ENCODE data around the gene CDC37. TPM values are rescaled to one million over a fixed set of nuclear protein-coding genes. Genes with fewer than 3 reads are reported as not detected.

The CDC37 gene
- total RNA-seq, 1 donor from 2014 or later = 154 TPM

DNA sequence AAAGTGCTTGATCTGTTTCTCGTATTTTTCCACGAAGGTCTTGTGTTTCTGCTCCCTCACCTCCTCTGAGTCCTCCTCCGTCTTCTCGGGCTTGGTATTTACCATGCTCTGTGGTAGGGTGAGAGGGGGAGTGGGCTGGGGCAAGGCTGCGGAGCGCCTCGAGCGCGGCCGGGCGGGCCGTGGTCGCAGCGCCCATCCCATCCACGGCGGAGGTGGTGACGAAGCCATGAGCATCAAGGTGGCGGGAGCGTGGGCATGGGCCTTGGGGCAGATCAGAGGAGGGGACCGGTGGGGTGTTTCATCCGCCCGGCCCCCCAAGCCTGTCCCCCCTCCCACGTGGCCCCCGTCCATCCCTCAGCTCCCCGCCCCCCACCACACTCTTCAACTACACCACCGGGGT lies 7.9 kb downstream of the CDC37 start:
- intact Hi-C loops (cut with DNase I) = no loop called here
- DNase-seq (no peak), ATAC-seq (no peak)
- no peak overlapping the region for H3K27ac ChIP-seq
- peaks cover 11% of the 10 kb centered on the region for H3K4me1 ChIP-seq
- H3K9me3 ChIP-seq = no peaks in the 10 kb centered on the region
- H3K4me3 ChIP-seq = no peak overlapping the region
- peaks cover 80% of the 10 kb centered on the region for H3K36me3 ChIP-seq
- TF ChIP-seq, protein P1, sequence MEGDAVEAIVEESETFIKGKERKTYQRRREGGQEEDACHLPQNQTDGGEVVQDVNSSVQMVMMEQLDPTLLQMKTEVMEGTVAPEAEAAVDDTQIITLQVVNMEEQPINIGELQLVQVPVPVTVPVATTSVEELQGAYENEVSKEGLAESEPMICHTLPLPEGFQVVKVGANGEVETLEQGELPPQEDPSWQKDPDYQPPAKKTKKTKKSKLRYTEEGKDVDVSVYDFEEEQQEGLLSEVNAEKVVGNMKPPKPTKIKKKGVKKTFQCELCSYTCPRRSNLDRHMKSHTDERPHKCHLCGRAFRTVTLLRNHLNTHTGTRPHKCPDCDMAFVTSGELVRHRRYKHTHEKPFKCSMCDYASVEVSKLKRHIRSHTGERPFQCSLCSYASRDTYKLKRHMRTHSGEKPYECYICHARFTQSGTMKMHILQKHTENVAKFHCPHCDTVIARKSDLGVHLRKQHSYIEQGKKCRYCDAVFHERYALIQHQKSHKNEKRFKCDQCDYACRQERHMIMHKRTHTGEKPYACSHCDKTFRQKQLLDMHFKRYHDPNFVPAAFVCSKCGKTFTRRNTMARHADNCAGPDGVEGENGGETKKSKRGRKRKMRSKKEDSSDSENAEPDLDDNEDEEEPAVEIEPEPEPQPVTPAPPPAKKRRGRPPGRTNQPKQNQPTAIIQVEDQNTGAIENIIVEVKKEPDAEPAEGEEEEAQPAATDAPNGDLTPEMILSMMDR (IDR thresholded peaks at IDR 0.05) = no peak
- no peaks in the 10 kb centered on the region for H3K27me3 ChIP-seq (ENCODE audit: low read depth)

DNA sequence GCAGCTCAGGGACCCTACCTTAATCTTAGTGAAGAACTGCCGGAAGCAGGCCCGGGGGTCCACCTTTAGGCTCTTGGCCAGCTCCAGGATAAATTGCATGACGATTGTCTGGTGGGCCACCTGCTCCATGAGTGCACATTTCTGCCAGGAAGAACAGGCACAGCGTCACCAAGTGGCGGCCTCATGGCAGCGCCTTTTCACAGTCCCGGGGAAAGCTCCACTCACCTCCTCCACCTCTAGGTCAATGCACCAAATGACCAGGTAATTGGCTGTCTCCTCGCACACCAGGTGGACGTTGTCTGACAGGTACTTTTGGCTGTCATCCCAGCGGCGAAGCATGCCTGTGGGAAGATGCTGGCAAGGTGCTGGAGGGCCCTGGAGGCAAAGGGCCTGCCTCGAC lies 8.3 kb downstream of the CDC37 start:
- intact Hi-C loops (cut with DNase I) = no loop called here
- no peak for DNase-seq
- Histone ChIP-seq H3K4me3 (no peak overlapping the region), H3K27ac (no peak overlapping the region), H3K9me3 (no peaks in the 10 kb centered on the region), H3K27me3 (ENCODE audit: low read depth) (no peaks in the 10 kb centered on the region), H3K36me3 (peaks cover 80% of the 10 kb centered on the region), H3K4me1 (peaks cover 6% of the 10 kb centered on the region)
- no peak for ATAC-seq
- TF ChIP-seq, protein P1 (IDR thresholded peaks at IDR 0.05) = no peak

DNA sequence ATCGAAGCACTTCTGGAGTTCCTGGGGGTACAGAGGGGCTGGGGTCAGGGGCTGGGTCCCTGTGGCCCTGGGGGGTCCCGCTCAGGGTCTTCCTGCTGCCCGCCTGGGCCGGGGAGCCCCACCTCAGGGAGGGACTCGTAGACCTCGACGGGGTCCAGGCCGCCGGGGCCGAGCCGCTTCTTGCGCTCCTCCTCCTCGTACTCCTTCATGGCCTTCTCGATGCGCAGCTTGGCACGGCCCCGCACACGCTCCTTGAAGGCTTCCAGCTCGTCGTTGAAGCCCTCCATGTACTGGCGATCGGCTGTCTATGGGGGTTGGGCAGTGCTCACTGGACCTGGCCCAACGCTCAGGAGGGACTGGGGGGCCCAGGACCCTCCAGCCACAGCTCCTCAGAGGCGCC lies 10.2 kb downstream of the CDC37 start:
- H3K9me3 ChIP-seq = no peaks in the 10 kb centered on the region
- H3K36me3 ChIP-seq = peaks cover 67% of the 10 kb centered on the region
- H3K27me3 ChIP-seq (ENCODE audit: low read depth) = no peaks in the 10 kb centered on the region
- no peak for ATAC-seq
- H3K4me3 ChIP-seq = no peak overlapping the region
- intact Hi-C loops (cut with DNase I) = no loop called here
- TF ChIP-seq, protein P1 (IDR thresholded peaks at IDR 0.05) = no peak
- peaks cover 13% of the 10 kb centered on the region for H3K4me1 ChIP-seq
- DNase-seq = no peak
- no peak overlapping the region for H3K27ac ChIP-seq

DNA sequence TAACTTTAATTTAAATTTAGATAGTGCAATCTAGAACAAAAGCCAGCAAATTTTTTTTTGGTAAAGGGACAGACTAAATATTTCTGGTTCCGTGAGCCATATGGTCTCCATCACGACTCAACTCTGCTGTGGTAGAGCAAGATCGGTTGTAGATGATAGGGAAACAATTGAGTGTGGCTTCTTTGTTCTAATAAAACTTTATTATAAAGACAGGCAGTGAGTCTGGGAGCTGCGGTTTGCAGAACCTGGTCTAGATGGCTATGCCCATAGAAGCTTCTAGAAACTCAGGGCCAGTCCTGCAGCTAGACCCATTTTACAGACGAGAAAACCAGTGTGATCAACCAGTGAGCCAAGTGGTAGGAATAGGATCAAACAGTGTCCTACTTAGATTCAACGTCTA lies 11.2 kb downstream of the CDC37 start:
- Histone ChIP-seq H3K4me3 (no peak overlapping the region), H3K36me3 (peaks cover 63% of the 10 kb centered on the region), H3K27me3 (ENCODE audit: low read depth) (no peaks in the 10 kb centered on the region), H3K27ac (no peak overlapping the region), H3K9me3 (no peaks in the 10 kb centered on the region), H3K4me1 (peaks cover 9% of the 10 kb centered on the region)
- intact Hi-C loops (cut with DNase I) = no loop called here
- DNase-seq (no peak), ATAC-seq (no peak)
- TF ChIP-seq, protein P1 (IDR thresholded peaks at IDR 0.05) = no peak

DNA sequence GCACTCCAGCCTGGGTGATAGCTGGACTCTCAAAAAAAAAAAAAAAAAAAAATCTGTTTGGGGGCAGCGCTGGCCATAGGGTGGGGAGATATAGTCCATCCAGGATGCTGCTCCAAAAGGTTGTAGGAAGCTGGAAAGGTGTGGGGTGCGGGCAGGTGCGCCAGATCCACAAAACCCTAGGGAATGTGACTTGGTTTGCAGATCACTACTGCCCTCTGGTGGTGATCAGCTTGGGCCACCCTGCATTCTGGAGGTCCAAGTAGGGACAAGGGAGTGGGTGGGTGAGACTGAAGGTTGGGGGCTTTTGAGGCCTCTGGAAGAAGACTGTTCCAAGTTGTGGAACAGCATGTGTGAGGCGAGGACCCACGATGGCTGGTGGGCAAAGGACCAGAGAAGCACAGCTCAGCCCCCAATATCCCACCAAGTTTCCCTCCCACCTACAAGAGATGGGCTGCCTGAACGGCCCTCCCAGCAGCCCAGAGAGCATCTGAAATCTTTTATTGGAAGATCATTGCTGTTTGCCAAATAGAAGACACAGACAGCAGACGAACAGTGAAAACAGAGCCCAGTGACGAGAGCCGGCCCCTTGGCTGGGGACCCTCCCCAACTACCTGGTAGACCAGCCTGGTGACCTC lies 12.6 kb downstream of the CDC37 start:
- TF ChIP-seq, protein P1 (IDR thresholded peaks at IDR 0.05) = peak; percentile 83
- intact Hi-C loops (cut with DNase I) = no loop called here
- Histone ChIP-seq H3K36me3 (peaks cover 51% of the 10 kb centered on the region), H3K27ac (no peak overlapping the region), H3K4me3 (no peak overlapping the region), H3K27me3 (ENCODE audit: low read depth) (no peaks in the 10 kb centered on the region), H3K4me1 (peaks cover 9% of the 10 kb centered on the region), H3K9me3 (no peaks in the 10 kb centered on the region)
- ATAC-seq (peak; percentile 78 to 81), DNase-seq (peak; percentile 70)

Measured in lower lobe of right lung (tissue), 2 donors.